Neuron (in vitro differentiated cells): ENCODE data around the gene RNF112.
"Not testable (repeated sequence)": the region's sequence is repeated elsewhere in the genome, so short reads cannot be mapped to it uniquely, and the experiment has no call there.

Experiments used
- H2AFZ ChIP-seq: one replicate; pipeline ENCODE4 v1.6.1; 2013; ENCODE audit warnings: low read depth, mild to moderate bottlenecking, inconsistent platforms, low read length, moderate library complexity
- H3K27me3 ChIP-seq: one replicate; pipeline ENCODE4 v1.6.1; 2013; ENCODE audit warnings: low read length; ENCODE audit not compliant: insufficient read depth
- H3K36me3 ChIP-seq: one replicate; pipeline ENCODE4 v1.6.1; 2013; ENCODE audit warnings: low read length; ENCODE audit not compliant: insufficient read depth
- H3K4me1 ChIP-seq: one replicate; pipeline ENCODE4 v1.6.1; 2013; ENCODE audit warnings: low read length; ENCODE audit not compliant: insufficient read depth
- H3K4me3 ChIP-seq: 2 replicates; pipeline ENCODE4 v1.5.1; 2013; ENCODE audit warnings: mild to moderate bottlenecking, low read length, moderate library complexity
- H3K9me3 ChIP-seq: one replicate; pipeline ENCODE4 v1.6.1; 2013; ENCODE audit warnings: low read length

Gene RNF112

GRCh38 chr17:19459018-19459655 is 48.1 kb downstream of the RNF112 start:
- H2AFZ ChIP-seq, H3K4me1 ChIP-seq, H3K9me3 ChIP-seq, H3K36me3 ChIP-seq, H3K4me3 ChIP-seq: not testable (repeated sequence)
- peaks cover 12% of the 10 kb centered on the region for H3K27me3 ChIP-seq

- Histone ChIP-seq H2AFZ (no peak overlapping the region), H3K9me3 (no peaks in the 10 kb centered on the region), H3K36me3 (no peaks in the 10 kb centered on the region), H3K27me3 (peaks cover 8% of the 10 kb centered on the region), H3K4me1 (peaks cover 8% of the 10 kb centered on the region), H3K4me3 (no peak overlapping the region)
Measured at GRCh38 chr17:19460700-19461099, 49.7 kb downstream of the RNF112 start.

- Histone ChIP-seq H2AFZ (no peak overlapping the region), H3K27me3 (peaks cover 8% of the 10 kb centered on the region), H3K4me3 (no peak overlapping the region), H3K9me3 (no peaks in the 10 kb centered on the region), H3K4me1 (peaks cover 8% of the 10 kb centered on the region), H3K36me3 (no peaks in the 10 kb centered on the region)
Measured at GRCh38 chr17:19461116-19461515, 50.1 kb downstream of the RNF112 start.

- H2AFZ ChIP-seq: no peak overlapping the region
- peaks cover 7% of the 10 kb centered on the region for H3K27me3 ChIP-seq
- no peaks in the 10 kb centered on the region for H3K36me3 ChIP-seq
Measured at GRCh38 chr17:19461681-19462080, 50.6 kb downstream of the RNF112 start.

GRCh38 chr17:19462456-19463035 is 51.5 kb downstream of the RNF112 start:
- H3K4me3 ChIP-seq, H3K9me3 ChIP-seq, H3K4me1 ChIP-seq, H3K27me3 ChIP-seq, H3K36me3 ChIP-seq, H2AFZ ChIP-seq: not testable (repeated sequence)

More at GRCh38 chr17:19461681-19462080, 50.6 kb downstream of the RNF112 start:
- Histone ChIP-seq H3K4me1 (peaks cover 8% of the 10 kb centered on the region), H3K4me3 (no peak overlapping the region), H3K9me3 (no peaks in the 10 kb centered on the region)

- Histone ChIP-seq H2AFZ (no peak overlapping the region), H3K27me3 (peaks cover 2% of the 10 kb centered on the region), H3K9me3 (no peaks in the 10 kb centered on the region), H3K36me3 (no peaks in the 10 kb centered on the region), H3K4me3 (no peak overlapping the region), H3K4me1 (peaks cover 8% of the 10 kb centered on the region)
Measured at GRCh38 chr17:19464031-19465026, 53.3 kb downstream of the RNF112 start.
